H1 (cell line): ENCODE results near the gene NXPH4. TPM values are rescaled to one million over a fixed set of nuclear protein-coding genes. Genes with fewer than 3 reads are reported as not detected.

Experiments used
- CBX8 ChIP-seq: fragments of 300-800, 300-1000 bp; sonication (generic); IDR thresholded peaks from 2 replicates; pipeline ENCODE4 v1.7.1; 2016; ENCODE audit warnings: low read depth, low read length, borderline replicate concordance
- CHD7 ChIP-seq: fragments of 300-600 bp; sonication (generic); IDR thresholded peaks from 2 replicates; pipeline ENCODE4 v1.7.1; 2012; ENCODE audit warnings: low read length, moderate library complexity, mild to moderate bottlenecking, inconsistent platforms; ENCODE audit not compliant: insufficient replicate concordance
- EGR1 ChIP-seq: IDR thresholded peaks from 2 replicates; pipeline ENCODE4 v1.6.1; 2011; ENCODE audit warnings: low read depth, low read length, borderline replicate concordance
- HDAC6 ChIP-seq: IDR thresholded peaks from one replicate; pipeline ENCODE4 v1.7.1; 2012; ENCODE audit warnings: low read depth, mild to moderate bottlenecking, inconsistent platforms, low read length, moderate library complexity
- JUND ChIP-seq: IDR thresholded peaks from 2 replicates; pipeline ENCODE4 v1.6.1; 2011; ENCODE audit warnings: mild to moderate bottlenecking, improper control_type of control experiment, low read length
- PHF8 ChIP-seq: fragments of 200-600 bp; sonication (generic); conservative IDR thresholded peaks from 2 replicates; pipeline ENCODE4 v1.7.1; 2012; ENCODE audit warnings: low read depth, mild to moderate bottlenecking, inconsistent platforms, low read length, moderate library complexity
- POU5F1 ChIP-seq: IDR thresholded peaks from 2 replicates; pipeline ENCODE4 v1.6.1; 2011; ENCODE audit warnings: low read depth, mild to moderate bottlenecking, low read length, moderate library complexity
- RAD21 ChIP-seq, 2 experiments: IDR thresholded peaks in 1 of 2; conservative IDR thresholded peaks in 1 of 2; 2 replicates each; pipeline ENCODE4 v1.6.1; 2011; ENCODE audit warnings: low read depth in 2 of 2, low read length in 2 of 2, improper control_type of control experiment in 1 of 2, inconsistent platforms in 1 of 2, mild to moderate bottlenecking in 1 of 2, moderate library complexity in 1 of 2
- RNF2 ChIP-seq: fragments of 200-900, 300-1000 bp; sonication (generic); IDR thresholded peaks from 2 replicates; pipeline ENCODE4 v1.7.1; 2016; ENCODE audit warnings: borderline replicate concordance, low read depth, mild to moderate bottlenecking, antibody characterized with exemption, low read length; ENCODE audit not compliant: poor library complexity, severe bottlenecking; ENCODE audit errors: missing control alignments
- SP1 ChIP-seq: IDR thresholded peaks from 2 replicates; pipeline ENCODE4 v1.6.1; 2011; ENCODE audit warnings: low read depth, low read length
- polyA plus RNA-seq, 7 experiments: library from polyadenylated mRNA; depleted of rRNA in 3 of 7; stranded (reverse) in 5 of 7; unstranded in 2 of 7; fragments of >200 nt in 5 of 7; fragments of 200-250 nt in 2 of 7; gene quantifications; 1 replicate in 5 of 7; 2 replicates in 1 of 7; 4 replicates in 1 of 7; pipeline versions ENCODE4 v1.2.1 to v1.2.3, GENCODE V29; 2011 to 2013; ENCODE audit warnings: missing spikeins in 2 of 7, mixed read lengths in 2 of 7
- total RNA-seq: library from RNA; stranded (reverse); fragmentation: NEBNext Ultra II Directional; extraction: Animal tissue kit (Norgen Biotek cat#: 25700); gene quantifications from 2 replicates; pipeline ENCODE4 v1.2.1, GENCODE V29; 2021

NXPH4 gene
- total and polyA plus RNA-seq, 2 of the 8 experiments (the other 6 are each of a cell fraction or from before 2014, with no cell fraction given): 0.92 to 1.7 TPM

GRCh38 chr12:57238854-57239554 is 22.4 kb downstream of the NXPH4 start (continued):
- TF ChIP-seq CHD7 (no peak), HDAC6 (no peak), CBX8 (no peak), EGR1 (no peak), RAD21 (IDR thresholded peaks at IDR 0.05 in 1 of 2, conservative IDR thresholded peaks at IDR 0.05 in 1 of 2; ENCODE audit: low read depth in 2 of 2, low read length in 2 of 2) (peak; percentile 85 to 91), RNF2 (no peak), PHF8 (no peak; the same call in 1 of the 2 replicates), JUND (peak; percentile 77), POU5F1 (no peak), SP1 (0 out of 2 replicates have a peak, but pooled peaks have one; percentile 37)
